Measurements from ENCODE around the gene HLF. TPM values are rescaled to one million over a fixed set of nuclear protein-coding genes. Genes with fewer than 3 reads are reported as not detected.

Gene HLF
- total and polyA plus RNA-seq, 5 donors: 17.0 to 56.6 (median 46.1) TPM

DNA sequence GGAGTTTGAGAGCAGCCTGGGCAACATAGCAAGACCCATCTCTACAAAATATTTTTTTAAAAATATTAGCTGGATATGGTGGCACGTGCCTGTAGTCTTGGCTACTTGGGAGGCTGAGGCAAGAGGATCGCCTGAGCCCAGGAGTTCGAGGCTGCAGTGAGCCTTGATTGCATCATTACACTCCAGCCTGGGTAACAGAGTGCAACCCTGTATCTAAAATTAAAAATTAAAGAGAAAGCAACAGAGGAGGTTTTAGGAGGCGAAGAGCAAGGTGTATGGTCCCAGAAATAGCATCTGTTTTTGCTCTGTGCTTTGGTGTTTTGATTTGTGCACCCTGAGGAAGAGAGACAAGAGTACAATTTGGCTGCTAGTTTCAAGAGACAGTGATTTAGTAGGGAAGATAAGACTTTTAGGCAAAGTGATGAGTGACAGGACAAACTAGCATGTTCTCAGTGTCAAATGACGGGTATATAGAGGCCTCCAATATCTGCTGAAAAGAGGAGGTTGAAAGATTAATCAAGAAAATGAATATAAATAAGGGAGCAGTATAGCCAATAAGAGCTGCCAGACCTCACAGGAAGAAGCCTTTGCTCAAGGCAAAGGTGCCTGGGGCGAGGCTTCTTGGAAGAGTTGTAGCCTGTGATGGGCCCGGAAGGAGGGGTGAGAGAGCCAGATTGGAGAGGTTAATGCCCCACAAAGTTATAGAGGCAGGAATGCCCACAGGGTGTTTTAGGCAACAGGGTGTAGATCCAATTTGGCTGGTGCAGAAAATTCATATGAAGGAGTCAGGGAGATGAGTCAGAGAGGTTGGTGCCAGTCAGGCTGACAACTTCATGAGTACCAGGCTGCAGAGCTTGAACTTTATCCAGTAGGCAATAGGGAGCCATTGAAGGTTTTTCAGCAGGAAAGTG, 11.4 kb downstream of the HLF start:
- H3K27ac ChIP-seq (ENCODE audit: low read length): peak overlapping the region; percentile 83
- H3K9me3 ChIP-seq (ENCODE audit: control insufficient read depth, low read length): no peaks in the 10 kb centered on the region
- ATAC-seq: peak; percentile 39 to 44
- intact Hi-C loops (cut with DNase I): no loop called here
- H3K4me3 ChIP-seq (ENCODE audit: low read length): no peak overlapping the region
- WGBS: 72% methylated on average over 7 of the region's 7 CpGs
- no peaks in the 10 kb centered on the region for H3K27me3 ChIP-seq (ENCODE audit: control insufficient read depth, insufficient read depth)
- no peak for DNase-seq
- H3K4me1 ChIP-seq (ENCODE audit: control insufficient read depth, insufficient read depth, low read length): peaks cover 13% of the 10 kb centered on the region

DNA sequence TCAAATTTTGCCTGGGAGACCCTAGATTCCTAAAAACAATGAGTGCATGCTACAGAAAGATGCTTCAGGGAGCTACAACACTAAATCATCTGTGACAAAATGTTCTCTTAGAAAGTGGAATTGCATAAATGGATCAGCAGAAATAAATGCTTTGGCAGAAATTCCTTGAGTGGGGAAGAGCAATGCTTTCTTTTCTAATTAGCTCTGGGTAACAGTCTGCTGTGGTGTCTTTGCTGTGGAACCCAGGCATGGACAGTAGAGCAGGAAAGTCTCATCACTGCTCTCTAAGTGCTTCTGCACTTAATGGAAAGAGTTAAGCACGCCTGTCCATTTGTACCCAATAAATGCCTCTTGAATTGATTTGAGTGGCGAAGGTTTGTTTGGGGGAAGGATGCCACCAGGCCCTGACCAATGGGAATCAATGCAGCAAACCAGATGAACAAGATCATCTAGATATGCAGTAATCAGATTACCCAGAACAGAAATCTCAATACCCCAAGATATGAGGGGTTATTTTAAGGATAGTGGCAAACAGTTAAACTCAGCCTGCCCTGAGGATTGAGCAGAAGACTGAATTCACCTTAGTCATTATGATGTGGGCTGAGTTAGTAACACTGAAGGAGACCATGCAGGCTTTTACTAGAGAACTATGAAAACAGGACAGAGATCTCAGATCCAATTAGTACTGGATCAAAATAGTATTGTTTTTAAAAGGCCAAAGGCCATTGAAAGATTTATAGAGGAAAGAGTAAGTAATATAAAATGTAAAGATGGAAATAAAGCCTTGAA, 13.6 kb downstream of the HLF start:
- no peak overlapping the region for H3K4me3 ChIP-seq (ENCODE audit: low read length)
- ATAC-seq: no peak
- H3K27ac ChIP-seq (ENCODE audit: low read length): peak overlapping the region; percentile 59
- peaks cover 16% of the 10 kb centered on the region for H3K4me1 ChIP-seq (ENCODE audit: control insufficient read depth, insufficient read depth, low read length)
- H3K27me3 ChIP-seq (ENCODE audit: control insufficient read depth, insufficient read depth): no peaks in the 10 kb centered on the region
- 76% methylated on average over 2 of the region's 2 CpGs for WGBS
- no peak for DNase-seq
- intact Hi-C loops (cut with DNase I): no loop called here
- no peaks in the 10 kb centered on the region for H3K9me3 ChIP-seq (ENCODE audit: control insufficient read depth, low read length)

DNA sequence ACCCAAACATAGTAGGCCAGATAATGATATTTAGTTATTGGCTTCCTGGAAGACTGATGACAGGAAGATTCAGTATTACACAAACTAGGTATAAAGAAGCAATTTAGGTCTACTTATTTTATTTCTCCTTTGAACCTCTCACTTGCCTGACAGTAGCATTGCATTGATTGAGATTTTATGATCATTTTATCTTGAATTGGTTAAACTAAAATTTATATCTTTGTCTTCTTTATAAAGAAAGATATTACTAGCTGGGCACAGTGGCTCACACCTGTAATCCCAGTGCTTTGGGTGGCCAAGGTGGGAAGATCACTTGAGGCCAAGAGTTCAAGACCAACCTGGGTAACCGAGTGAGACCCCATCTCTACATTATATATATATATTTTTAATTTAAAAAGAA, 14.4 kb downstream of the HLF start:
- DNase-seq (no peak), ATAC-seq (no peak)
- Histone ChIP-seq H3K27me3 (ENCODE audit: control insufficient read depth, insufficient read depth) (no peaks in the 10 kb centered on the region), H3K4me1 (ENCODE audit: control insufficient read depth, insufficient read depth, low read length) (peaks cover 21% of the 10 kb centered on the region), H3K27ac (ENCODE audit: low read length) (no peak overlapping the region), H3K4me3 (ENCODE audit: low read length) (no peak overlapping the region), H3K9me3 (ENCODE audit: control insufficient read depth, low read length) (no peaks in the 10 kb centered on the region)
- 88% methylated on average over 1 of the region's 1 CpG for WGBS
- intact Hi-C loops (cut with DNase I): no loop called here

DNA sequence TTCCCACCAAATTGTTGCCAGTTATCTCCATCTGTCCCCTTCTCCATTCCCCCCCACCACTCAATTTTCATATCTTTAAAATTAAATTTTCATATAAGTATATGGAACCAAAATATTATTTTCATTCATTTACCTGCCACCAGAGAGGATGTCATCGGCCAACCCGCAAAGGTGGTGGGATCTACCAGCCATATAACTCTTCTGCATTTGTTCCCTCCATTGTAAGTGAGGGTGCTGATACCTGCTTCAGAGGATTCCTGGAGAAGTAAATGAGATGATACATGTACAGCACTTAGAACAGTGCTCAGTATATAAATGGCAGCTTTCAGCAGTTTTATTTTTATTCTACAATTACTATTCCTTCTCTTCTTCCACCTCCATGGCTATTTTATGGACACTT, 15.0 kb downstream of the HLF start:
- Histone ChIP-seq H3K4me3 (ENCODE audit: low read length) (no peak overlapping the region), H3K27me3 (ENCODE audit: control insufficient read depth, insufficient read depth) (no peaks in the 10 kb centered on the region), H3K4me1 (ENCODE audit: control insufficient read depth, insufficient read depth, low read length) (peaks cover 23% of the 10 kb centered on the region), H3K9me3 (ENCODE audit: control insufficient read depth, low read length) (no peaks in the 10 kb centered on the region), H3K27ac (ENCODE audit: low read length) (no peak overlapping the region)
- intact Hi-C loops (cut with DNase I): no loop called here
- 97% methylated on average over 2 of the region's 2 CpGs for WGBS
- DNase-seq (no peak), ATAC-seq (no peak)

DNA sequence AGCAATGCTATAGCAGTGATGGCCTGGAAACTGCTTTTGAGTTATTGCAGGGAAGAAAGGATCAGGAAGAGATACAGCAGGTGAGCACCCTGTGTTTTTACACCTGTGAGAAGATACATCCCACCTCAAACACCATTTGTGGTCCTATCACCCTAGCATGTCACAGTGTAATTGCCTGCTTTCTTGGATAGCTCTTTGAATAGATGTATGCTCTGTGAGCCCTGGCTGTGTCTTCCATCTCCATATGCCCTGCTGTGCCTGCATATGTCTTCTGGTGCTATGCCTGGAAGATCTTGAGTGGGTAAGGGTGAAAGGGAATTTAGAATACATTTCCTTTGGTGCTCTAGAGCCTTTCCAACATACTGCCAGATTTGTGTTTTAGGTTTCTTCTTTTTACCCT, 15.5 kb downstream of the HLF start:
- Histone ChIP-seq H3K27ac (ENCODE audit: low read length) (peak overlapping the region; percentile 30), H3K4me3 (ENCODE audit: low read length) (no peak overlapping the region), H3K27me3 (ENCODE audit: control insufficient read depth, insufficient read depth) (no peaks in the 10 kb centered on the region), H3K4me1 (ENCODE audit: control insufficient read depth, insufficient read depth, low read length) (peaks cover 25% of the 10 kb centered on the region), H3K9me3 (ENCODE audit: control insufficient read depth, low read length) (no peaks in the 10 kb centered on the region)
- no peak for ATAC-seq
- DNase-seq: no peak
- intact Hi-C loops (cut with DNase I): no loop called here

DNA sequence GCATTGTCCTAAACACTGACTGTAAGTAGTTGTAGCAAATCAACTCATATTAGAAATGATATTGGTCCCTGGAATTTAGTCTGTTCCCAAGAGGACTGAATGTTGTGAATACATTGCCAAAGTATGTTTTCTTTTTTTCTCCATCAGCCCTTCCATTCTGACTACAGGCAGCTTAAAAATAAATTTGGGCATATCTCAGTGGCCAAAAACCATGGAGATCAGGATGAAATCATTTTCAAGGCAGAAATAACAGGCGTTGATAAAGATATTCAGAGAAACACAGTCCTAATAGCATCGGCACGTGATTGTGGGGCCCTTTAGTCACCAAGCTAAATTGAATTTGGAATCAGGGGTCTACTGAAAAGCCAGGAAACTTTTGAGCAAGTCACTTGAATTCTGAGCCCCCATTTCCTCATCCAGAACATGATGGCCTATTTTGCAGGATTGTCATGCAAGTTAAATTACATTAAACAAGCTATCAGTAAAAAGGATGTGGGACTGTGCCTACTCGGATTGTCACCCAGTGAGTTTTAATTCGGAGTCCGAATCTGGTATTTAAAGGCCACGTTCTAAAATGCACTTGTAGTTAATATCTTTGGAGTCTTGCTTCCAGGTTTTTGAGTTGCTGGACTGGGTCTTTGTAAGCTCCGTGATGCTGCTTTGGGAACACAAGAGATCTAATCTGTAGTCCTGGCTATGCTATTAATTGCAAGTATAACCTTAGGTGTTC, 17.1 kb downstream of the HLF start:
- Histone ChIP-seq H3K27ac (ENCODE audit: low read length) (peak overlapping the region; percentile 9), H3K9me3 (ENCODE audit: control insufficient read depth, low read length) (no peaks in the 10 kb centered on the region), H3K4me3 (ENCODE audit: low read length) (no peak overlapping the region), H3K27me3 (ENCODE audit: control insufficient read depth, insufficient read depth) (no peaks in the 10 kb centered on the region), H3K4me1 (ENCODE audit: control insufficient read depth, insufficient read depth, low read length) (peaks cover 30% of the 10 kb centered on the region)
- intact Hi-C loops (cut with DNase I): no loop called here
- WGBS: 54% methylated on average over 8 of the region's 8 CpGs
- DNase-seq (no peak), ATAC-seq (no peak)

DNA sequence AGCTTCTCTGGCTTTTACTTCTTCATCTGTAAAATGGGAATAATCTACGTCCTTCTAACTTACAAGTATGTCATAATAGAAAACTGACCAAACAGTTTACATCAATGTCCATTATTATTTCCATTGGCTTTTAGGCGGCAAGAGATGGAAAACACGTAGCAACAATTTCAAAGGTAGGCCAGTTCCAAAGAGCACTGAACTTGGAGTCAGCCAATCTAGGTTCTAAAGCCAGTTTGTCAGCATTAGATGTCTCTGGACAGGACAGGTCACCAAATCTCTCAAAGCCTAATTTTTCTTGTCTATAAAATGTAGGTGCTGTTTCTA, 17.6 kb downstream of the HLF start:
- intact Hi-C loops (cut with DNase I): no loop called here

DNA sequence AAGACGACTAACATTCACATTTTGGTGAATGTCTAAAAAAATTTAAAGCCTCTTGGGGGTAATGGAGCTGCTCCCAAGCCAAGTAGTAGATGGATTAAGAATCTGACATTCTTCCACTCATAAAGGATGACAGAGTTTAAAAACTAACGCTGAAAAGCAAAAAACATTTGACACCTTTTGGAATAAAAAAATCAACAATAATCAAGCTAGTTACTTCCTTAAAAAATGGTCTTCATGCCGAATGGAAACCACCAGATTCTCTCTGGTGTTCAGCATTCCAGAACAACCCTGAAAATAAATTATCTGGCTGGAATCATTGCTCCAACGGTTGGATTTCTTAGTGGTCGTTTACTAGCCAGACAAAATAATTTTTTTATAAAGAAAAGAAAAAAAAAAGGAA, 18.0 kb downstream of the HLF start:
- Histone ChIP-seq H3K9me3 (ENCODE audit: control insufficient read depth, low read length) (no peaks in the 10 kb centered on the region), H3K27me3 (ENCODE audit: control insufficient read depth, insufficient read depth) (no peaks in the 10 kb centered on the region), H3K27ac (ENCODE audit: low read length) (peak overlapping the region; percentile 73), H3K4me1 (ENCODE audit: control insufficient read depth, insufficient read depth, low read length) (peaks cover 28% of the 10 kb centered on the region), H3K4me3 (ENCODE audit: low read length) (no peak overlapping the region)
- WGBS: 49% methylated on average over 5 of the region's 5 CpGs
- ATAC-seq (no peak), DNase-seq (no peak)
- intact Hi-C loops (cut with DNase I): no loop called here

More for the DNA sequence above, 17.6 kb downstream of the HLF start:
- ATAC-seq: no peak
- no peak for DNase-seq
- H3K9me3 ChIP-seq (ENCODE audit: control insufficient read depth, low read length): no peaks in the 10 kb centered on the region
- peaks cover 28% of the 10 kb centered on the region for H3K4me1 ChIP-seq (ENCODE audit: control insufficient read depth, insufficient read depth, low read length)
- 91% methylated on average over 3 of the region's 3 CpGs for WGBS
- H3K27me3 ChIP-seq (ENCODE audit: control insufficient read depth, insufficient read depth): no peaks in the 10 kb centered on the region
- no peak overlapping the region for H3K27ac ChIP-seq (ENCODE audit: low read length)
- H3K4me3 ChIP-seq (ENCODE audit: low read length): no peak overlapping the region

DNA sequence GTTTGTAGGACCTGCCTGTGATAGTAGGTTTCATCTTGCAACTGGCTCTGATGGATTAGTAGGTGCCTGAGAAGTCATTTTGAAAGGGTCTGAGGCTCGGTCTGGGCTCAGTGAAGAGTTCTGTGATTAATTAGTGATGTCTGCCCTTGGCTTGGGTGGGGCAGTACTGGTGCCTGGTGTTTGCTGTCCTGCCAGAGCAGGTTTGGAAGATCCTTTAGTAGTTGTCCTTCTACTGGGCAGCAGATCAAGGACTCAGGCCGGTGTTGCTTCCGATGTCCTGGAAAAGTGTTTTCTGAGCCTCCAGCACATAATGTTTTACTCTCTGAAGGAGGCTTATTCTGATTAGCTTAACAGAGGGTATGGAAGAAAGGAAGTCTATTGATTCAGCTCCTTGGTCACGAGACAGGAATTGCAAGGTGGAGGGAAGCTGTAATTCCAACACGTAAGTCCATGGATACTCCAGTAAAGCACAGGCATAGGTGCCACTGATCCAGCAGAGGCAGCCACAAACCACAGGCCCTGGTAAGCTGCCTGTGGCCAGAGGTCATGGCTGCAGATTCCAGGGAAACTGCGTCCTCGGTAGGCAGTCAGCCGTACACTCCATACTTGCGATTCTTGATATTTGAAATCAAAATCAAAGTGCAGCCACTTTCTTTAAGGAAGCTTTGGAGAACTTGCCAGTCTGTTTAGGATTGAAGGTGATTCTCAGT, 18.7 kb downstream of the HLF start:
- WGBS: 63% methylated on average over 9 of the region's 9 CpGs
- no peaks in the 10 kb centered on the region for H3K27me3 ChIP-seq (ENCODE audit: control insufficient read depth, insufficient read depth)
- ATAC-seq: no peak
- peak overlapping the region; percentile 73 for H3K27ac ChIP-seq (ENCODE audit: low read length)
- H3K4me1 ChIP-seq (ENCODE audit: control insufficient read depth, insufficient read depth, low read length): peaks cover 26% of the 10 kb centered on the region
- intact Hi-C loops (cut with DNase I): no loop called here
- H3K4me3 ChIP-seq (ENCODE audit: low read length): no peak overlapping the region
- no peaks in the 10 kb centered on the region for H3K9me3 ChIP-seq (ENCODE audit: control insufficient read depth, low read length)
- no peak for DNase-seq

DNA sequence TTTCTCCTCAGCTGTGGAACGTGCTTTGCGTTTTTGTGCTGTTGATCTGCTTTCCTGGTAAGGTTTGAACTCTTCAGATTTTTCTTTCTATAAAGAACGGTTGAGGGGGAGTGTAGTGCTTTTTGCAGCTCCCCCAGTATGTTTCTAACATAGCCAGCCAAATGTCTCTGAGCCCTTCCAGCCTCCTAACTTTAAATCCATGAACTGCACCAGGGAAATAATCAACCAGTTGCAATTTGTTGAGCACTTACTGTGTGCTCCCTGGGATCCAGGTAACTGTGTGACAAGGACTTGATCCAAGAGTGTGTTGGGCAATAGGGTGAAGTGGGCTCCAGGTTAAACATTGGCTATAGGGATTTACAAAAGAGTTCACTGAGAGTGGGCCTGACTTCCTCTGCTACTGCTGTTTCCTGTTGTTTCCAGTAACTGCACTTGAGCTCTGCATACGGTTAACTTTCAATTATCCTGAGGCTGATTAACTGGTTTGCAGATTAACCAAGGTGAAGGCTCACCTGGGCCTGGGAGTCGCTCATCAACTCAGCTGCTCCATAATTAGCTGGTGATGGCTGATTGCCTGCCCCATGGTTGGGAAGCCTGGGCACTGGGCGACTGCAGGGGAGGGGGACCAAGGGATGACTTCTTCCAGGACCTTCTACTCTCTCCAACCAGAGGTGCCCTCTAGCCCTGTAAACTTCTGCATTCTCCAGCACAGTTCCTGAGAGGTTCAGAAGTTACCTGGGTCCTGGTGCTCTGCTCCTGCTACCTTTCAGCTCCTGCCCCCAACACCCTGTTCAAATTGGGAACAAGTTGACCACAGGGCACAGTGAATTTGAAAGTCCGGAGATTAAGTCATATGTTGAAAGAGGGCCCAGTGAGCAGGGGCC, 19.5 kb downstream of the HLF start:
- Histone ChIP-seq H3K4me3 (ENCODE audit: low read length) (no peak overlapping the region), H3K9me3 (ENCODE audit: control insufficient read depth, low read length) (no peaks in the 10 kb centered on the region), H3K4me1 (ENCODE audit: control insufficient read depth, insufficient read depth, low read length) (peaks cover 26% of the 10 kb centered on the region), H3K27me3 (ENCODE audit: control insufficient read depth, insufficient read depth) (no peaks in the 10 kb centered on the region), H3K27ac (ENCODE audit: low read length) (peak overlapping the region; percentile 98)
- no peak for ATAC-seq
- 74% methylated on average over 7 of the region's 7 CpGs for WGBS
- no peak for DNase-seq
- intact Hi-C loops (cut with DNase I): no loop called here

All from right cardiac atrium (tissue), 5 donors.